Central memory CD8-positive, alpha-beta T cell (primary cell): ENCODE data around the gene LRRC8D.

Source experiments
- ATAC-seq: fragments of 150-1000 bp; cut with Tn5 transposase; replicated peaks from 2 replicates; pipeline ENCODE4 v1.10.0; 2022; ENCODE audit warnings: mild to moderate bottlenecking, moderate FRiP score, moderate number of reproducible peaks; ENCODE audit not compliant: poor library complexity, severe bottlenecking; ENCODE audit errors: extremely low read depth
- DNase-seq, 2 donors: peaks; one replicate each; pipeline ENCODE4 v3.0.0; 2021; ENCODE audit warnings: low spot score in 2 of 2
- H3K27ac Mint-ChIP-seq: one replicate; pipeline ENCODE4 v1.8.0; 2022; ENCODE audit warnings: low read depth, mild to moderate bottlenecking, moderate library complexity, mixed read lengths
- H3K27me3 Mint-ChIP-seq: one replicate; pipeline ENCODE4 v1.8.0; 2022; ENCODE audit warnings: mixed read lengths
- H3K36me3 Mint-ChIP-seq: one replicate; pipeline ENCODE4 v1.8.0; 2022; ENCODE audit warnings: mild to moderate bottlenecking, moderate library complexity, mixed read lengths; ENCODE audit not compliant: insufficient read depth
- H3K4me1 Mint-ChIP-seq: one replicate; pipeline ENCODE4 v1.8.0; 2022; ENCODE audit warnings: mixed read lengths
- H3K4me3 Mint-ChIP-seq: one replicate; pipeline ENCODE4 v1.8.0; 2022; ENCODE audit warnings: mild to moderate bottlenecking, moderate library complexity, mixed read lengths
- H3K9me3 Mint-ChIP-seq: one replicate; pipeline ENCODE4 v1.8.0; 2022; ENCODE audit warnings: mixed read lengths

Gene LRRC8D

DNA sequence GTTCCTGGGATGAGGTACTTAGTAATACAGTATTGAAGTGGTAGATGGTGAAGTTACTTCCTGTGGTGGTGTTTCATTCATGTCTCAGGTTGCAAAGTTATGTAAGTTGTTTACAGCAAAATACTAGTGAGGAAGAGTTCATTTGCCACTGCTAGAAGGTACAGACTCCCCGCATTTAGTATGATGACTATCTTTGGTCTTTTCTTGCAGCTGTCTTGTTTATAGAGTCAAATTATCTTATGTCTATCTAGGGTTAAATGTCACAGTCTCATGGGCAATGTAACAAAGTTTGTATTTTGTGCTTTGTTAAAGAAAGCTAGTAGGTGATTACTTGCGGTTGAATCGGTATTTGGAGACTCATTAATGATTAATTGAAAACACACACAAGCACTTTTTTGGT is 50.2 kb downstream of the LRRC8D start:
- H3K4me3 Mint-ChIP-seq: no peak overlapping the region
- H3K27me3 Mint-ChIP-seq: no peaks in the 10 kb centered on the region
- ATAC-seq (peak; percentile 77), DNase-seq (no peak)
- H3K9me3 Mint-ChIP-seq: no peaks in the 10 kb centered on the region
- H3K4me1 Mint-ChIP-seq: peaks cover 22% of the 10 kb centered on the region
- no peak overlapping the region for H3K27ac Mint-ChIP-seq
- peaks cover 10% of the 10 kb centered on the region for H3K36me3 Mint-ChIP-seq

DNA sequence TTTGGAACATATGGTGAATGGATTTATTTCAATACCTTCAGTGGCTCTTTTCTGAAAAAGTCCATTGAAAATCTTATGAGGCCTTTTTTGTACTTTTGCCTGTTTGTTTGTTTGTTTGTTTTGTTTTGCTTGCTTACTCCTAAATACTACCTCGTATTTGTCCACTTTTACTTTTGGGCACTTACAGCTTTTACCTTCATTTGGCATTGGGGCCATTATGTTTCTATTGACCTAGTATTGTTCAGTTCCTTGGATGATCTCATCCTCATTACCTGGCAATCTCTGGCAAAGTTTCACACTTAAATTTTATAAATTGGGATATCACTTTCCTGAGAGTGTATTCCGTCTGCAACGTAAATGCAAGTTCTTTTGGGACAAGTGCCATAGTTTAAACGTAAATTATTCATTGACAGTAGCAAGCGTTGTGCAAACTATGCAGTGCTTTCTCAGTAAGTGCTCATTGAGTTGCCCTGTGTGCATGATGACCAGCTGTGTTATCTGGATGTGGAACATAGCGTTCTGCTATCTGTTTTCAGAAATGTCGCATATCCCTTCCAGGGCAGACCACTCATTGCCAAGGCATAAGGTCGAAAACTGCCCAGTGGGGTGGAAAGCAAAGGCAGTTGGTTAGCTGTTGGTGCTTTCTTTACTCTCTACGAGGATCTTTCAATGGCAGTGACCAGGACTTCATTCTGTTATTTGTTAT is 51.1 kb downstream of the LRRC8D start:
- H3K27me3 Mint-ChIP-seq: no peaks in the 10 kb centered on the region
- H3K27ac Mint-ChIP-seq: no peak overlapping the region
- peaks cover 10% of the 10 kb centered on the region for H3K36me3 Mint-ChIP-seq
- ATAC-seq (no peak), DNase-seq (no peak)
- H3K9me3 Mint-ChIP-seq: no peaks in the 10 kb centered on the region
- H3K4me1 Mint-ChIP-seq: peaks cover 27% of the 10 kb centered on the region
- no peak overlapping the region for H3K4me3 Mint-ChIP-seq

DNA sequence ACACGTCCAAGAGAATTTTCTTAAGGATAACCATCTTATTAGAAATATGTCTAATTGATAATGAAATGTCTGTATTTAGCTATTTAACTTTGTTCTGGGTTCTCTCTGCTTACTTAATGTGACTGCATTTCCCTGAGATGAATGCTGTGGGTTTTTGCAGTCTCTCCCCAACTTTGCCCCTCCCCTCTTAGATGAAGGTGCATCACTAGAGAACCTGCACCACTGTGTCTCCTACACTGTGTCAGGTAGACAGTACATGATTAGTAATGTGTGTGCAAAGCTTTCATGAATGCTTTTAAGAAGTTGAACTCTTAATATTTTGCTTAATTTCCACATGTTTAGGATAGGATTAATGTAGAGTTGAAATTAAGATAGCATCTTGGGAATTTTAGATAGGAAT is 51.7 kb downstream of the LRRC8D start:
- H3K4me1 Mint-ChIP-seq: peaks cover 27% of the 10 kb centered on the region
- no peak for DNase-seq

DNA sequence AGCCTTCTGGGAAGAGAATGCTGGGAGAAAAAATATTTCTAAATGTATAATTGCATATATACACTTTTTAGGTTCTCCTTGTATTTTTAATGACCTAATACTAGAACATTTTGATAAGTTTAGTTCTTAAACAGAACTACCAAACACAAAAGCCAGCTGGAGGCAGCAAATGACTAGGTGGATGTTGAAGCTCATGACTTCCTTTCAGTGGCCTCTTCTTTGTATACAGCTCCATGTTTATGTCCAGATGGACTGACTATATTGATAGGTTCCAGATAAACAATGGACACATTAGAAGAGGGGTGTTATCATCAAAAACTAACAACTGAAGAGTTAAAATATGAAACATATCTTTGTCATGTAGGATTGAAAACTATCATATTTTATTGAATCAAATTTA is 52.5 kb downstream of the LRRC8D start:
- Mint-ChIP-seq H3K9me3 (no peaks in the 10 kb centered on the region), H3K27me3 (no peaks in the 10 kb centered on the region), H3K4me1 (peaks cover 27% of the 10 kb centered on the region), H3K27ac (no peak overlapping the region), H3K4me3 (no peak overlapping the region), H3K36me3 (peaks cover 10% of the 10 kb centered on the region)
- DNase-seq: no peak
- no peak for ATAC-seq

More for the DNA sequence above, 51.7 kb downstream of the LRRC8D start:
- Mint-ChIP-seq H3K9me3 (no peaks in the 10 kb centered on the region), H3K27me3 (no peaks in the 10 kb centered on the region), H3K36me3 (peaks cover 10% of the 10 kb centered on the region), H3K4me3 (no peak overlapping the region), H3K27ac (no peak overlapping the region)
- ATAC-seq: no peak

DNA sequence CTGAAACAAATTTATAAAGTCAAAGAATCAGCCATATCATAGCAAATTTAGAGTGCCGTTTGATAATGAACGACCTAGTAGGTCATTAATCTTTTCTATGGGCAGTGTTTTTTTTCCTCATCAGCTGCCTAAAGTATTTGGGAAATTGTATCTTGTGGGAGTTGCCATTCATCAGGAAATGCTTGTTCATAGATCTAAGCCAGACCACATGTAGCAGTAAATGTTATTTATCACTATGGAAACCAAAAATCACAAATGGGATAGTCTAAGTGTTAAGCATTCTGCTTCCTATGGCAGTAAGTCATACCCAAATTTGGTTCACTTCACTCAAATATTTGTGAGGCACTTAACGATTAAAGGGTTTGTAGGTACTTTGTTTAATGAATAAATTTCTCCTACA is 52.9 kb downstream of the LRRC8D start:
- Mint-ChIP-seq H3K36me3 (peaks cover 6% of the 10 kb centered on the region), H3K4me3 (no peak overlapping the region), H3K27ac (no peak overlapping the region), H3K9me3 (no peaks in the 10 kb centered on the region), H3K27me3 (no peaks in the 10 kb centered on the region), H3K4me1 (peaks cover 27% of the 10 kb centered on the region)
- ATAC-seq (no peak), DNase-seq (no peak)

DNA sequence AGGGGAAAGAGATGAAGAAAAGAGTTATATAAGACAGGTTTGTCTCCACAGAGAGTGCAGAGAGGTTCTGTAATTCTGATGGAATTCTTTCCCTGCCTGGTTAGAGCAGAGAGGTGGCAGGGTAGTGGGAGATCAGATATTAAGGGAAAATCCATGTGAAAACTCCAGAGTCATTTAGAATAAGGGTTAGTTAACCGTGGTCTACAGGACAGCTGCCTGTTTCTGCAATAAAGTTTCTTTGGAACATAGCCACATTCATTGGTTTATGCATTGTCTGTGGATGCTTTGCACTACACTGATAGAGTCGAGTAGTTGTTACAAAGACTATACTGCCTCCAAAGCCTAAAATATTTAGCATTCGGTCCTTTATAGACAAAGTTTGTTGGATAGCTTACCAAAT is 55.6 kb downstream of the LRRC8D start:
- H3K4me3 Mint-ChIP-seq: no peak overlapping the region
- H3K27ac Mint-ChIP-seq: no peak overlapping the region
- DNase-seq (no peak), ATAC-seq (no peak)
- H3K9me3 Mint-ChIP-seq: no peaks in the 10 kb centered on the region
- peaks cover 20% of the 10 kb centered on the region for H3K4me1 Mint-ChIP-seq
- H3K36me3 Mint-ChIP-seq: no peaks in the 10 kb centered on the region
- H3K27me3 Mint-ChIP-seq: no peaks in the 10 kb centered on the region

DNA sequence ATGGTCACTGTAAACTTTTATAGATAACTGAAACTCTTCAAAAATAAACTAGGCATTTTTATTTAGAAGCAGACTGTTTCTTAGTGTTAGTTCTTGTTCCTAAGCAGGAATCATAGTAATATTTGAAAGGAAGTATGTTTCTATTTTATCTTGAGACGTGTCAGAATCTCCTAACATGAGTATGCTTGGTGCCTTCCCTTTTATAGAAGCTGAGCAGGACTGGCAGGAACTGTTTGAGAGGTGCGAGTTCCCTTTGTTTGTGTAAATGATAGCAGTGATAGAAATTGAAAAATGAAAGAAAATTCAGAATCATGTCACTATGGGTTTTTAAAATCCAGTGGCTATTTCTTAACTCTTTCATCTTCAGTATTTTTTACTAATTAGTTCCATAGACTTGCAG is 56.9 kb downstream of the LRRC8D start:
- no peaks in the 10 kb centered on the region for H3K9me3 Mint-ChIP-seq
- no peaks in the 10 kb centered on the region for H3K27me3 Mint-ChIP-seq
- H3K4me3 Mint-ChIP-seq: no peak overlapping the region
- H3K36me3 Mint-ChIP-seq: no peaks in the 10 kb centered on the region
- ATAC-seq (no peak), DNase-seq (no peak)
- no peak overlapping the region for H3K27ac Mint-ChIP-seq
- H3K4me1 Mint-ChIP-seq: peaks cover 26% of the 10 kb centered on the region

DNA sequence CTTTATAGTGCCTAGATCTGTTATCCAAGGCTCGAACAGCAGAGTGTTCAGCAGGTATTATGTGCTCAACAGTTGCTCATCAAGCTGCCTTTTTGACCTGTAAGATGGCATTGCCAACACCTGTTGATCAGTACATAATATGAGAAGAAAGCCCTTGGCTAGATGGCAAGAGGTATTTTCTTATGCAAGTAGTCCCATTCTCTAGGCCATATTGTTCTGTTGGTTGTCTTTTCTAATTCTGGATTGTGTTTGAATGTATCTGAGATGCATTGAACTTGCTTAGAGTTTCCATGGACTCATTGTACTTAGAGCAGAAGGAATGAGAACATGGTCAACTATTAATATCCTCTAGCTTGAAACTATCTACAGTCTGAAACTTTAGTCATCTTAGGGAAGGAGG is 57.4 kb downstream of the LRRC8D start:
- ATAC-seq (no peak), DNase-seq (no peak)
- no peak overlapping the region for H3K4me3 Mint-ChIP-seq
- no peaks in the 10 kb centered on the region for H3K36me3 Mint-ChIP-seq
- H3K27ac Mint-ChIP-seq: no peak overlapping the region
- H3K27me3 Mint-ChIP-seq: no peaks in the 10 kb centered on the region
- no peaks in the 10 kb centered on the region for H3K9me3 Mint-ChIP-seq
- H3K4me1 Mint-ChIP-seq: peaks cover 31% of the 10 kb centered on the region

DNA sequence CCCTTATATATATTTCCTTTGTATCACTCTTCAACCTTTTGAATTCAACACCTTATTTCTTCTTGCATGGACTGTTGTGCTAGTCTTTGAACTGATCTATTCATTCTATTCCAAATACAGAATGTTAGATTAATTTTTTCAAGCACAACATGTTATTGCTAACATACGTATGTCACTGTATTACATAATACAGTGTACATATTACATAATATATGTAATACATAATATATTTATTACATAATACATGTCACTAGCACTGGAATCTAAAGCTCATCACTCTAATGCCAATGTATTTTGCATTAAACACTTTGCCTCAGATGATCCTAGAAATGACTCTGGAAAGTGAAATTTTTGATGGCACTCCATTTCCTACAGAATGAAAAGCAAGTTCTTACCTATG is 59.8 kb downstream of the LRRC8D start:
- Mint-ChIP-seq H3K9me3 (no peaks in the 10 kb centered on the region), H3K27me3 (no peaks in the 10 kb centered on the region), H3K36me3 (no peaks in the 10 kb centered on the region)

DNA sequence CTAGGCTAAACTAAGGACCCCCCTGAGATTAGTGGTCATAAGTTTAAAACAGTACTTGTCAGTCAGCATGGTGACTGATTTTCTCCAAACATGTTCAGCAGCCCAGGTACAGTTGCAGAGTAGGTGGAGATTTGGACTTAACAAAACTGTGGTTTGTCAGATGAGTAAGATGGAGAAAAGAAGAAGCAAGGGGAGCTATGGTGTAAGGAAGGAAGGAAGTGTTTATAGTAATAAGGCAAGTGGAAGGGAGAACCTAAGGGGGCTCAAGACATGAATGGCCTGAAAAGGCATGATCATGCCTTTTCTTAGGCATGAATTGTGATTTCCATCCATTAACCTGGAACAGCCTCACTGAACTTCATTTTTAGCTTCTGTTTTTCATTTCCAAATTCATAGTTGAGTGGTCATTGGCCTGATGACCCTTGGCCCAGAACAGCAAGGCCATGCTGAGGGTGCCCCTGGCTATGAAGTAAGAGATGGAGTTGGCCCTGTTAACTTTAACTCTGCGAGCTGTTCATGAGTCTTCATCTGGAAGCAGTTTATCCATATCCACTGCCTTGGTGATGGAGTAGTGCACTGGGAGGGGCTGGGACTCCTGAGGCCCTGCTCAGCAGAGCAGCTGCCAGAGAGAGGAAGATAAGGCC is 60.7 kb downstream of the LRRC8D start:
- Mint-ChIP-seq H3K27ac (no peak overlapping the region), H3K36me3 (no peaks in the 10 kb centered on the region)

More for the DNA sequence above, 59.8 kb downstream of the LRRC8D start:
- no peak for ATAC-seq
- H3K27ac Mint-ChIP-seq: no peak overlapping the region
- peaks cover 38% of the 10 kb centered on the region for H3K4me1 Mint-ChIP-seq
- no peak for DNase-seq
- no peak overlapping the region for H3K4me3 Mint-ChIP-seq

DNA sequence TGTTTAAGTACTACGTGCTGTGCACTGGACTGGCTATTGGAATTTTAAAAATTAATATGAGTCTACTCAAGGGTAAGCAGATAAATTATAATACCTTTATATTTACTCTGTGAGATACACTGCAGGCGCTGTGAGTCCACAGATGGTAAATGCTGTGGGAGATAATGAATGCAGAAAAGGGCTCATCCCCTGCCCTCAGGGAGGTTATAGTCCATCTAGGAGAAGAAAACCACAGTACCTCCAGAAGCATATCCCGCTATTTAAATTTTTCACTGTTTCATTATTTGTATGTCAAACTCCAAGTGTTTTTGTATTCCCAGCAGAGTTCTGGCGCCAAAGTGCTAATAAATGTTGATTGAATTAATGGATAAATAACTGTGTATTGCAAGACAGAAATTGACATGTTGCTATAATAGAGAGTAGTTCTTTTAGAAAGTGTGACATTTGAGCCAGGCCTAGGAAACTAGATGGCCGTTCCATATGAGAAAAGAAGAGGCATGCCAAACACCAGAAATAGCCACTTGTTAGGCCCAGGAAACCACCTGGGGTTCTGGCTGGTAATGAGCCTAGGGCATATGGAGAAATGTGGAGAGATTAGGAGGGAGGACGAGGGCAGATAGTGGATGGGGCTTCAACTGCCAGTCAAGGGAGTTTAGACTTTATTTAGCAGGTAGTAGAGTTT is 61.7 kb downstream of the LRRC8D start:
- ATAC-seq: no peak
- Mint-ChIP-seq H3K4me3 (no peak overlapping the region), H3K4me1 (peaks cover 32% of the 10 kb centered on the region), H3K27me3 (no peaks in the 10 kb centered on the region), H3K36me3 (no peaks in the 10 kb centered on the region), H3K9me3 (no peaks in the 10 kb centered on the region), H3K27ac (no peak overlapping the region)
- no peak for DNase-seq

More for the DNA sequence above, 60.7 kb downstream of the LRRC8D start:
- ATAC-seq (no peak), DNase-seq (no peak)
- no peaks in the 10 kb centered on the region for H3K27me3 Mint-ChIP-seq
- H3K4me3 Mint-ChIP-seq: no peak overlapping the region
- peaks cover 32% of the 10 kb centered on the region for H3K4me1 Mint-ChIP-seq
- no peaks in the 10 kb centered on the region for H3K9me3 Mint-ChIP-seq

DNA sequence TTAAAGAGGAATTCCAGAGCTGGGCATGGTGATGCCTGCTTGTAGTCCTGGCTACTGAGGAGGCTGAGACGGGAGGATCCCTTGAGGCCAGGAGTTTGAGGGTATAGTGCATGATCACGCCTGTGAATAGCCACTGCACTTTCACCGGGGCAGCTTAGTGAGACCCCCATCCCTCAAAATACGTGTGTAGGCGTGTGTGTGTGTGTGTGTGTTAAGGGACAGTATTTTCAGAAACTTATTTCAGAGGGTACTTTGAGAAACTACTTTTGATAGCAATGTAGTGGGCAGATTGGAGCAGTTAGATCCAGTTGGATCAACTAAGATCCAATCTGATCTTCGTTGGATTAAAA is 62.2 kb downstream of the LRRC8D start:
- Mint-ChIP-seq H3K36me3 (no peaks in the 10 kb centered on the region), H3K4me3 (no peak overlapping the region), H3K27ac (no peak overlapping the region), H3K4me1 (peaks cover 32% of the 10 kb centered on the region), H3K27me3 (no peaks in the 10 kb centered on the region), H3K9me3 (no peaks in the 10 kb centered on the region)
- ATAC-seq (no peak), DNase-seq (no peak)
